ENCODE measurements around the gene SYNE2.

The SYNE2 gene

DNA sequence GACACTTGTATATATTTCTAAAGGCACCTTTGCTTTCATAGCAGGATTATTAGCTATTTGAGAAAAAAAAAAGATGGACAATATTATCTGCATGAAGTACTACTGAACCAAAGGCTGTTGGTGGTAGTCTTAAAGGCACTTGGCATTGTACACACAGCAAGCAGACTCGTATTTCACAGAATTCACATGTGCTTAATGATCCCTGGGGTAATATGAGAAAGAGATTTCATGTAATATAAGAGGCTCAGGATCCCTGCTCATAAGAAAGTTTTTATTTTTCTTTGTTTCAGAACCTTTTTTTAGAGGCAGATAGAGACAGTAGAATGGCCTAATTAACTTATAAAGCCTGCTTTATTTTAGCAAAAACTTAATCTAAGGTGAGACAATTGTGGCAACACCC lies 59.5 kb downstream of the SYNE2 start:
- DNase-seq: no peak

DNA sequence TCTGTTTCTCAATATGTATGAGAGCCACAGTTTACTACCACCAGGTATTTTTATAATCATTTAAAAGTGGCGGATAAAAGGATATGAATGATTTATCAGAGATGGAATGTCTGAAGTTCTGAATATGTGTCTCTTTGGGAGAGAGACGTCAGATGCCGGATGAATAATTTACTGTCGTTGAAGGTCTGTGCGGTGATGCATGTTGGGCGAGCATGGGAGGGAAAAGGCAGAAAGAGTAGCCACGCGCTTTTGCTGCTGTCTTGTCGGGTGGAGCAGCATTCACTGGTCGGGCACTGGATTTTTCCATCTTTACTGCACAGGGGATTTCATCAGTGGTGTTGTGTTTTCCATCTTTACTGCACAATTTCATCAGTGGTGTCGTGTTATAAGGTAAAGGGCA lies 65.6 kb downstream of the SYNE2 start:
- no peak for DNase-seq

DNA sequence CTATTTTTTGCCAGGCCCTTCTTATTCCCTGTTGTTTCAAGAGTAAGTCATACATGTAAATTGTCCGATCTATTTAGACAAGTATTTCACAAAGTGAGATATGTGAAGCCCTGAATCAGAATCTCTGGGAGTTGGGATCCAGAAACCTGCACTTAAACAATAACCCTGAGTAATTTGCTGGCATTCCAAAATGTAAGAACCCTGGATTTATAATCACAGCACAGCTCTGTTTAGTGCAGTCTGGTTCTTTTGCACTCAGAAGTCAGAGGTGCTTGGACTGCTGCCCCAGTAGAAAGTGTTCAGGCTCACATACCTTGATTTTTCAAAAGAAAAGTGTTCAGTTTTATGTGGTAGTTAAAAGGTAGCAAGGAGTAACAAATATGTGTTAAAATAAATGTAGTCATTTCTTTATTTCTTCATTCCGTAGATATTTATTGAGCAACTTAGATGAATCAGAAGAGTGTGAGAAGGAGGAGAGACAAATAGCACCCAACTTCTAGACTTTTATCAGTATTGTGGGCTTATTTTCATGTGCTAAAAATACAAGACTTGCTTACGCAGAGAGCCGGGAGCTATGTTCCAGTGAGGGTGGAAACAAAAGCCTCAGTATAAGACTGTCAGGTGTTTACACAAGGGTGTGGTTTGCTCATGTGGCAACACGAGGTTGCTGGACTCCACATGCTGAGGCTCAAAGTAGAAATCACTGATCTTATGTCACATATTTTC lies 70.1 kb downstream of the SYNE2 start:
- DNase-seq: no peak

DNA sequence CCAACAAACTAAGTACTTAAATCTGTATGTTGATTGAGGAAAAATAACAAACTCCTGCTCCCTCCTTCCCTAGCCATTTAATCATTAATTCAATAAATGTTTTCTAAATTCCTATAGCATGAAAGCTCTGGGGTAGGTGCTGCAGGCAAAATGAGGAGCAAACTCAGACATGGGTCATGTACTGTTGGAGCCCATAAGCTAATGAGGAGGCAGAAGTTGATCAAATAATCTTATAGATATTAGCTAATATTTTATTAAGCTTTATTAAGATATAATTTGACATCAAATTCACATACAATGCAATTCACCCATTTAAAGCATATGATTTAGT lies 70.6 kb downstream of the SYNE2 start:
- DNase-seq: no peak

DNA sequence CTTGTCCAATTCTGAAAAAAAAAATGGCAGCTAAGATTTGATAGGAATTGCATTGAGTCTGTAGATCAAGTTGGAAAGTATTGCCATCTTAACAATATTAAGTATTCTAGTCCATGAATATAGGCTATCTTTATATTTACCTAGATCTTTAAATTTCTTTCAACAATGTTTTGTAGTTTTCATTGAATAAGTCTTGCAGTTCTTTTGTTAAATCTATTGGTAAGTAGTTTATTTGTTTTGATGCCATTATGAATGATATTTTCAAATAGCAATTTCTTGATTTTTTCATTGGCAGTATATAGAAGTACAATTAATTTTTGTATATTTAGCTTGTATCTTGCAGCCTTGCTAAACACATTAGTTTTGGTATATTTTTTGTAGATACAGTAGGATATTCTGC lies 71.6 kb downstream of the SYNE2 start:
- no peak for DNase-seq

DNA sequence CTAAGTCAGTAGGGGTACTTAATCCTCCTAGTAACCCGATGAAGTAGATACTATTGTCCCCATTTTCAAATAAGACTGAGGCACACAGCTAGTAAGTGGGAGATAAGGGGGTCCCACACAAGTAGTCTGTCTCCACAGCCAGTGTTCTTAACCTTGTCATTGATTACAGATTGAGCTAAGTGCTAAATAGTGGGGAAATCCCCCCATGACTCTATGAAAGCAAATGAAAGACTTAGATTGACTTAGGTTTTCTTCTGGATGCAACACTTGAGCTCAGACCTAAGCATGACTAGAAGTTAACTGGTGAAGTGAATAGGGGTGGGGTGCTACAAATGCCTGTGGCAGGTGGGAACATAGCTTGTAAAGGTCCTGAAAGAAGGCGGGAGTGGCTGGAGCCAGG lies 73.8 kb downstream of the SYNE2 start:
- no peak for DNase-seq

DNA sequence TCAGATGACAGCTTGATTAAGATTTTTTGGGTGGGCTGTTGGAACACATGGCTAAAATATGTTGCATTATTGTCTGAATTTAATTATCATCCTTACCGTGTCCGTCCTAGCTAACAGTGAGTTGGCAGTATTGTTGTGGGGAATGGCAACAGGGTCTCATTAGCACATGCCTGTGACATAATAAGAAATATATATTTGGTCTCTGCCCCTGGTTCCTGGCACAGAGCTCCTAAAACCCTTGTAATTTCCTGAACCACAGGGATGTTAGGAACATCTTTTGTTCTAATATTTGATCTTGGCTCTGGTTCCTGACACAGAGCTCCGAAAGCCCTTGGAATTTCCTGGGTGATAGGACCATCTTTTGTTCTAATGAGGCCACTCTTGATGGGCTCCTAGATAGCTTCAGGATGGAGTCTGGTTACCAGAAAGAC lies 76.0 kb downstream of the SYNE2 start:
- DNase-seq: no peak

DNA sequence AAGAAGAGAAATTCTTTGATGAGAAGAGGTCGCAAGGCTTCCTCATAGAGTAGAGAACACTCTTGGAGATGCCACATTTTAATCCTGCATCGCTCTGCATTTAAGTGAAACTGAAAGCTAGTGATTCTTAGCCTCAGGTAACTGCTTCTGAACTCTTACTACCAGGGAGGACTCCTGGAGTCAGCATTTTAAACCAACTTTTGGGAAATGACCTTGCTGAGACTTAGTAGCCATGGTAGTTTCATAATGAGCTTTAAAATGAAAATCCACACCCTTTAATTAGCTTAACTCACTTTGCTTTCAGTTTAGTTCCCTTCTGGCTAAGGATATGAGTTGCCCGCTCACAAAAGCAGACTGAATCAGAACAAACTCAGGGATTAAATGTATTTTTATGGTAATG lies 80.3 kb downstream of the SYNE2 start:
- no peak for DNase-seq

DNA sequence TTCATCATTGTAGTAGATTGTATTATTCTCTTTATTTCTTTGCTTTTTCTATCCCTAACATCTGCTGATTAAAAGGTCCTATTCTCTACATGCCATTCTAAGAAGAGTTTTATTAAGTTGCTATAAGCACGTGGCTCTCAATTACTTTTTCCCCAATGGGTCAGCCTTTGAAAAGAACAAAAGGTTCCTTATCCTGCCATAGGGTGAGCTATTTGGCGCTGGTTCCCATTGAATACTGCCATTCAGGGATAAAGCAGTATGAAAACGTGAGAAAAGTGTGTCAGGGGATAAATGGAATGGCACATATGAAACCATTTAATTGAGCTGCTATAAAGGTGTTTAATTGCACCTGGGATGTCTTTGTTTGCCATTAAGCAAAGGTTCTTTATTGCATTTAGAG lies 80.9 kb downstream of the SYNE2 start:
- no peak for DNase-seq

DNA sequence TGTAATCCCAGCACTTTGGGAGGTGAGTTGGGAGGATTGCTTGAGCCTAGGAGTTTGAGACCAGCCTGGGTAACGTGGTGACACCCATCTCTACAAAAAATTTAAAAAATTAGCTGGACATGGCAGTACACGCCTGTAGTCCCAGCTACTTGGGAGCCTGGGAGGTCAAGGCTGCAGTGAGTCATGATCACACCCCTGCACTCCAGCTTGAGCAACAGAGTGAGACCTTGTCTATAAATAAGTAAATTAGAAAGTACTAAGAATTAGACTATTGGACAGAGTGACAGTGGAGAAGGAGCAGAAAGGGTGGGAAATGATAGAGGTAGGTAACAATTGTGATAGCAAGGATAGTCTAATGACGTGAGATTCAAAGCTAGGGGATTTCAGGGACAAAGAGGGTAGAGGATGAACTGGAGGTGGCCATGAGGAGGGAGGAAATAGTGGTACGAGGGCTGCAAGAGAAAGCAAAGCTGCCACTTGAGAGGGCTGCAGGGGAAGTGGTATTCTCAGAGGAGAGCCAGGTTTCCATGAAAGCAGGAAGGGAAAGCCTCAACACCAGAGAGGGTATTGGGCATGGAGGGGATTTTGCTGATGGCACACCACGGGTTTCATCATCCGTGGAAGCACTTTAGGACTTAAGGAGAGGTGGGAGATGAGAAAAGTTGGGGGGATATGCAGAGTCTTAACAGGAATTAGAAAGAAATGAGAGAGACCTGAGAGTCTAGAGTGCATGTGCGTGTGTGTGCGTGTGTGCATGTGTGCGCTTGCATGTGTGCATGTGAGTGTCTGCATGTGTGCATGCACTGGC lies 85.6 kb downstream of the SYNE2 start:
- no peak for DNase-seq

DNA sequence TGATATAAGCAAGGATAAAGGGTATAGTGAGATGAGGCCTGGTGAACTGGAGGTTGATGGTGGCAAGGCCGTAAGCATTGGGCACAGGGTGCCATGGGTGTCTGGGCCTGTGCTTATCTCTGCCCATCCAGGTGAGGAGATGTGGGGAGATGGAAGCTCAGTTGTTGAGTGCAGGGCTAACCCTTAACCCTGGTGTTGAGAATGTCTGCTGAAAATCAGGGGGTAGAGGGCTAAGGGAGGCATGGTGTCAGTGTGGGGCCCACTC lies 86.1 kb downstream of the SYNE2 start:
- DNase-seq: no peak

DNA sequence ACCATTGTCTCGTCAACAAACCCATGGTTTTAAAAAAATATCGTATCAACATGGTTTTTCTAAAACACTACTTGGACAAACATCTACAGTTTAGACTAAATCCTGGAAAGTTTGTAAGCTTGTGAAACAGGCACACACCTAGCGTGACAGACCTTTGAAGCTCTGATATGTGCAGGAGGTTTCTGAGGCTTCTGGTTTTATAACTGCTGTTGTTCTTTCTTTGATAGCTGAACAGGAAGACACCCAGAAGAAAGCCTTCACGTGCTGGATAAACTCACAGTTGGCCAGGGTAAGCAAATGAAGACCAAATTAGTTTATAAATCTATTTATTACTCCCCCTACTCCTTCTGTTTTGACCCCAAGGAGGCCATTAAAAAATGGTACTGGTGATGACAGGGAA lies 87.6 kb downstream of the SYNE2 start:
- DNase-seq: no peak

DNA sequence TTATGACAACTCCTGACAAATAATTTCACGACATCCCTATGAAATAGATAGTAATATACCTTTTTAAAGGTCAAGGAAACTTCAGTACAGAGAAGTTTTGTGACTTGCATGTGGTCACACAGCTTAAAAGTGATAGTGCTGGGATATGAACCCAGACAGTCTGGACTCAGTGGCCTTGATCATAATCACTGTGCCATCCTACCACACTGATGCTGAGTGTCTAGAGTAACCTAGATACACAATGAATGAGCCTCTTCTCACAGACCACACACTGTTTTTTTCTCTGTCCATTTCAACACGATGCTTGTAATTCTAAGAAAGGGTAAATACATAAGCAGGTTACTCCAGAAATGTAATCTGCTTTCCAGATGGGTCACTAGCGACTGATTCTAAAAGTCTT lies 88.2 kb downstream of the SYNE2 start:
- DNase-seq: no peak

DNA sequence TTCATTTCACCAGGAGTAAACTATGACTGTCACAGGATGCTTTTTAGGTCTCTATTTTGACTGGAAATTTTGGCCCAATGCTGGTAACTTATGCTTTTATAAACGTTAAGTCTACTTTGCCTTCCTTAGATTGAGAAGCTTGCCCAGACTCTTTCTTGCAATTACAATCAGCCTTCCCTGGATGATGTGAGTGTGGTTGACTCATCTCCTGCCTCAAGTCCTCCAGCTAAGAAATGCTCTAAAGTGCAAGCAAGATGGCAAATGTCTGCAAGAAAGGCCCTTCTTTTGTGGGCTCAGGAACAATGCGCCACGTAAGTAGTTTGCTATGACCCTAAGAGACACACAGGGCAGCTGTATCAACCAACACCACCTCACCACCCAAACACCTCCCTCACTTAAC lies 96.9 kb downstream of the SYNE2 start:
- no peak for DNase-seq

DNA sequence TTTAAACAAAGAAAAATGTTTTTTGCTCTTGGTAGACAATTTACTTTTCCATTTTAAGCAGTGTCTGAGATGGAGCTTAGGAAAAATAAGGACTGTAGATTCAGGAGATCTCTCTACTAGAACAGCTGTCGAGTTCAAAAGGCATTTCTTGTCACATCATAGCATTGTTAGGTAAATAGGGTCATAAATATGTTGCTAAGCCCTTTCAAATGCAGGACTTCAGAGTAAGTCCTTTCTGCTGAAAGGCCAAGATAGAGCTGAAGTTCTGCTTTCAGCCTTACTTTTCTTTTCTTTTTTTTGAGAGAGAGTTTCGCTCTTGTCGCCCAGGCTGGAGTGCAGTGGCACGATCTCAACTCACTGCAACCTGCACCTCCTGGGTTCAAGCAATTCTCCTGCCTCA lies 98.2 kb downstream of the SYNE2 start:
- DNase-seq: no peak

DNA sequence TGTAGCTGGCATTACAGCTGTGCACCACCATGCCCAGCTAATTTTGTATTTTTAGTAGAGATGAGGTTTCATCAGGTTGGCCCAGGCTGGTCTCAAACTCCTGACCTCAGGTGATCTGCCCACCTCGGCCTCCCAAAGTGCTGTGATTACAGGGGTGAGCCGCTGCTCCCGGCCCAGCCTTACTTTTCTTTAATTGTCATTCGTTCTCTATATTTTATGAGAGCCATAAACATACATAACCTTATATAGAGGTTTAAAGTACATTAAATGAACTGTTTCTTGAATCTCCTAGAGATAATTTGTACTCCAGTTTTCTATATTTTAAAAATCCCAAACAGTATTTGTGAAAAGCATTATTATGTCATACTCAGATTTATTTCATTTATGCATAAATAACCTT lies 98.6 kb downstream of the SYNE2 start:
- DNase-seq: no peak

DNA sequence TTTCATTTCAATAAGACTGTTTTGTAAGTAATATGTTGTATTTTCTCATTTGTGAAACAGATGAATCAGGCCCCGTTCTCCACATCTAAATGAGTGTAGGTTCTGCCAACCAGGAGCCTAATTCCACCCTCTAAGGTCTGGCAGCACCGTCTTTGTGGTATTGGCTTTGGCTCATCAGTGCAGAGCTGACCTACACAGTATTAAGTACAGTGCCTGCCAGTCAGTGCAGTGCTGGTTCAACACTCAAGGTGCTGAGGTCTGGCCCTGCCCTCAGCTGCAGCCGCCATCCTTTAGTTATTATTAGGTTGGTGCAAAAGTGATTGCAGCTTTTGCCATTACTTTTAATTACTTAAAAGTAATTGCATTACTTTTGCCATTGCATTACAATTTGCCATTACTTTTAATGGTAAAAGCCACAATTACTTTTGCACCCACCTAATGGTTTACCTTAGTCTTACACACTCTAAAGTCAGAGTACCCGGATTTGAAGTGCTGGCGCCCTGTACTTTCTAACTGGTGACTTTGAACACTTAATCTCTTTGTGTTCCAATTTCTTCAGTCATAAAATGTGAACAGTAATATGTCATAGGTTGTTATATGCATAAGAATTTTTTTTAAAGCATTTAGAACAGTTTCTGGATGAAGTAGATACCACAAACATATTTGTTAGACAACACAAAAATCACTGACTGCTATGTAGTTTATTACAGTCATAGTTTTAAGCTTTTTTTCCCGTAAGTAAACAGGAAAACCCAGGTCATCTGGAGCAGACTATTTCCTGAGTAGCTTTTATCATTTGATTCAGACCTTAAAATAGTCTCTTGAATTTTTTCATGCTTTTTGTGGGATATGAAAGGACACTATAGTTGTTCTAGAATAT lies 99.5 kb downstream of the SYNE2 start:
- no peak for DNase-seq

DNA sequence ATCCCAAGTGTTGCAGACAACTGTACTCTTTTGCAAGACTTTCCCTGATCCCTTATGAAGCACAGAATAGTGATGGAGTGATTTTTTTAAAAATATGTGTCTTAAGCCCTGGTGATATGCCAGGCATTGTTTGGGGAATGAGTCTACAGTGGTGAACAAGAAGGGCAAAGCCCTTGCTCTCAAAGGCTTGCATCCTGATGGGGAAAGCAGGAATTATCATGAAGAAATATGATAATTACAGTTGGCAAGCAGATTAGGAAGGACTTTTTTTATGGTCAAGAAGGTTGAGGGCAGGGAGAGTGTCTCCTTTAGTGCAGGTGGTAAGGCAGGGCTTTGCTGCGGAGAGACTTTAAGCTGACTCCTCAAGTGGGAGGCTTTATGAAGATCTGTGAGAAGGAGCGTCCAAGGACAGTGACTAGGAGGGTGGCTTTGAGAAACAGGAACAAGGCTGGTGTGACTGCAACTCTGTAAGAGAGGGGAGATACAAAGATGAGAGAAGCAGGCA lies 100.2 kb downstream of the SYNE2 start:
- no peak for DNase-seq

DNA sequence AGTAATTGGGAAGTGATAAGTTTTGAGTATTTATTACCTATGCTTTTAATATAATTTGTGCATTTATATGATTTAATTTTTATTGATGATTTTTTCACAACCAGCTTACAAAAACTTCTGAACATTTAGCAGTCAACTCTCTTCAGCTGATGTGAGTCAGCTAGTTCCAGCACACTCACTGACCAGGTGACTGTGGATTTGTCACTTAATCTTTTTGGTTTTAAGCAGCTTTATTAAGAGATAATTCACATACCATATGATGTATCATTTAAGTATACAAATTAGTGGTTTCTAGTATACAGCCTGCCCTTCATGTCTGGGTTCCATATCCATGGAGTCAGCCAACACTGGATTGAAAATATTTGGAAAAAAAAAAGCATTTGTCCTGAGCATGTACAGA lies 103.5 kb downstream of the SYNE2 start:
- DNase-seq: no peak

DNA sequence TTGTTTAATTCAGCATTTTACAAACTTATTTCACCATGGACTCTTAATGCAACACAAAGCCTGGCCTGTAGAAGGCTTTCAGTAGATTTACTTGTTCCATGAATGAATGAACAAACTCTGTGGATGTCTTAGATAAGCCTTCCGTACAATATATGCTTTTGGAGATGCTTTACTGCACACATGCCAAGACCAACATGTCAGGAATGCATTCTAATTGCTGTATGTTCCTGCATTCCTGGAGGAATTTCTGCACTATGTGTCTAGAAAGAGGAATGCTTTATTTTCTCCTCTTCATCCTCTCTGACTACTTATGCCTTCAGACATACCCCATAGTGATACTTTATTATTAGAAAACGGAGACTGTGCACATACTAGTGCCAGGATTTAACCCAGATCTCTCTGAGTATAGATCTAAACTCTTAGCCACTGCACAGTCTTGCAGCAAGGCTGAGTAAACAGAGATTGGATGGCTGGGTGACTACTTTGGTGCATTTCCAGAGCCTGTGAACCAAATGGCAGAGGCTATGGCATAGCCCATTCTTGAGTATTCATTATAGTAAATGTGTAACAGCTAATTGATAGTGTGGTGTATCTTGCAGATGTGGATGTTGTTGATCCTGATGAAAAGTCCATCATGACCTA lies 108.2 kb downstream of the SYNE2 start:
- no peak for DNase-seq

DNA sequence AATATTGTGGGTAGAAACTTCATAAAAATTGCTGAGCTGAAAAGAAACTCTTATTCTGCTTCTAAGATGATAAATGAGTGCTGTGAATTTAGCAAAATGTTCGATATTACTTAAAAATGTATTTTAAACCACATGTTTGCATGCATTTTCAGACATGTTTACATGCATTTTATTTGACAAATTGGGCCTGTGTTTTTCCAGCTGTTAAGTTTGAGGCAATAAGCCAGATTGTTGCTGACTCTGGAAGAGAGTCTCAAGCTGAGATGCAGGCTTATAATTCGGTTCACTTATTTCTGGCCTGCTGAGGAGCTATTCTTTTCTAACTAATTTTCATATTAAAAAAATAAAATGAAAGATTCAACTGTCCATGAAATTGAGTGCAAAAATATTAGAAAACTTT lies 110.1 kb downstream of the SYNE2 start:
- no peak for DNase-seq

DNA sequence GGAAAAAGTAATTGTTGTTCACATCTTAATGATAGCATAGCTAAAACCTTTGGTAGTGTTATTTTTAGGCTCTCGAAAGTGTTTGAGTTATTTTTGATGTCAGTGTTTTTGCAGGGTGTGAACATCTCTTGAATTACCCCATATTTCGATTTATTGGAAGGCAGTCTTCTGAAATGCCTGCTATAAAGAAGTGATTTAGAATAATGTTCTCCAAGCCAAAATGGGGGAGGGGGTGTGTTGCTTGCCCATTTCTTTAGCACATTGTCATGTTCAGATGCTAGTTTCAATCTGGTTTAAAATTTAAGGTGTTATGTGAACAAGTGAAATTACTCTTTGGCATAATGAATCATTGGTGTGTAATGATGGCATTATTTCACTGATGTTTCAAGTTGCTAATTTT lies 110.6 kb downstream of the SYNE2 start:
- DNase-seq: no peak

DNA sequence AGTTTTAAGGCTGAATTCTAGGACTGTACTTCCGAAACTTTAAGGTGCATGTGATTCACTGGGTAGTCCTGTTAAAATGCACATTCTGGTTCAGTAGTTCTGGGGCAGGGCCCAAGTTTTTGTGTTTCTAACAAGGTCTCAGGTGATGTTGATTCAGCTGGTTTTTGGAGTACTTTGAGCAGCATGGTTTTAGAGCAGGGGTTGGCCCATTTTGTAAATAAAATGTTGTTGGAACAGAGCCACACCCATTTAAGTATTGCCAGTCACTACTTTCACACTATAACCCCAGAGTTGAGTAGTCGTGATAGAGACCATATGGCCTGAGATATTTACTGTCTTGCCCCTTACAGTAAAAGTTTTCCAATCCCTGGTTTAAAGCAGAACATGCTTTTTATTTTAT lies 111.3 kb downstream of the SYNE2 start:
- DNase-seq: no peak

All from left hindlimb (tissue), 1 donor.